PC-9 (cell line): ENCODE data around the gene DLD. TPM values are rescaled to one million over a fixed set of nuclear protein-coding genes. Genes with fewer than 3 reads are reported as not detected.

ENCODE experiments used
- BruUV-seq: library from RNA; stranded (reverse); fragments of 400-500 nt; replicated peaks from 2 replicates; lab custom pipeline; 2021; lab: Mats Ljungman, UMichigan
- CTCF ChIA-PET: fragments of 300-600 bp; sonication (Branson Sonifier 250); formaldehyde crosslinking; loops from one replicate; lab custom pipeline; 2022; ENCODE audit warnings: antibody characterized with exemption; lab: Charles Lee
- POLR2A ChIA-PET: fragments of 300-600 bp; sonication (Branson Sonifier 250); formaldehyde crosslinking; loops from one replicate; lab custom pipeline; 2022; ENCODE audit warnings: antibody characterized with exemption; ENCODE audit not compliant: unreplicated experiment; lab: Charles Lee
- DNase-seq, 2 experiments: peaks; one replicate each; pipeline versions ENCODE4 v3.0.0 to v3.0.0-alpha.2; 2015 to 2022; ENCODE audit warnings: mixed read lengths in 1 of 2
- H2AFZ ChIP-seq: fragments of 200-600 bp; sonication (generic); 2 replicates; pipeline ENCODE4 v1.8.1; 2017; ENCODE audit warnings: antibody characterized with exemption
- H3F3A ChIP-seq: fragments of 200-600 bp; sonication (generic); 2 replicates; pipeline ENCODE4 v1.8.1; 2017; ENCODE audit warnings: antibody characterized with exemption, mild to moderate bottlenecking, low read depth; ENCODE audit not compliant: insufficient read depth
- H3K27ac ChIP-seq: fragments of 200-600 bp; sonication (generic); 2 replicates; pipeline ENCODE4 v1.6.1; 2016; ENCODE audit warnings: mixed run types
- H3K27me3 ChIP-seq: fragments of 200-600 bp; sonication (generic); 2 replicates; pipeline ENCODE4 v1.6.1; 2016; ENCODE audit warnings: low read depth, mixed run types; ENCODE audit not compliant: insufficient read depth
- H3K36me3 ChIP-seq: fragments of 200-600 bp; sonication (generic); 2 replicates; pipeline ENCODE4 v1.6.1; 2016; ENCODE audit warnings: low read depth, mixed run types
- H3K4me1 ChIP-seq: fragments of 200-600 bp; sonication (generic); replicated peaks from 2 replicates; pipeline ENCODE4 v1.6.1; 2016; ENCODE audit warnings: mixed run types; ENCODE audit not compliant: insufficient read depth
- H3K4me2 ChIP-seq: fragments of 200-600 bp; sonication (generic); 2 replicates; pipeline ENCODE4 v1.6.1; 2017; ENCODE audit warnings: mixed run types
- H3K4me3 ChIP-seq: fragments of 200-600 bp; sonication (generic); 2 replicates; pipeline ENCODE4 v1.6.1; 2016; ENCODE audit warnings: mixed run types
- H3K79me2 ChIP-seq: fragments of 200-600 bp; sonication (generic); 2 replicates; pipeline ENCODE4 v1.6.1; 2017; ENCODE audit warnings: low read depth, mixed run types
- H3K9me2 ChIP-seq: fragments of 200-600 bp; sonication (generic); 2 replicates; pipeline ENCODE4 v1.8.1; 2017; ENCODE audit warnings: mild to moderate bottlenecking; ENCODE audit not compliant: insufficient read depth
- H3K9me3 ChIP-seq: fragments of 200-600 bp; sonication (generic); 2 replicates; pipeline ENCODE4 v1.8.1; 2016; ENCODE audit warnings: low read depth; ENCODE audit not compliant: insufficient read depth
- H4K20me1 ChIP-seq: fragments of 200-600 bp; sonication (generic); 2 replicates; pipeline ENCODE4 v1.8.1; 2017; ENCODE audit not compliant: insufficient read depth
- EZH2 ChIP-seq: fragments of 200-600 bp; sonication (generic); IDR thresholded peaks from 2 replicates; pipeline ENCODE4 v1.8.0; 2017; ENCODE audit warnings: antibody characterized with exemption, low read depth
- intact Hi-C: fragments of 100-400 bp; cut with micrococcal nuclease; formaldehyde crosslinking; loops from one replicate; pipeline ENCODE4 v1.10.0; 2022; ENCODE audit not compliant: unreplicated experiment
- total RNA-seq: library from RNA; stranded (reverse); gene quantifications from 2 replicates; pipeline ENCODE4 v1.2.3, GENCODE V29; 2021
- TF ChIP-seq, protein P1 (sequence below): fragments of 200-600 bp; sonication (generic); conservative IDR thresholded peaks from 2 replicates; pipeline ENCODE4 v1.6.1; 2017; ENCODE audit warnings: mixed run types, antibody characterized with exemption, mild to moderate bottlenecking, moderate library complexity

Gene DLD
- total RNA-seq, 1 experiment from 2014 or later, result 157 TPM

DNA sequence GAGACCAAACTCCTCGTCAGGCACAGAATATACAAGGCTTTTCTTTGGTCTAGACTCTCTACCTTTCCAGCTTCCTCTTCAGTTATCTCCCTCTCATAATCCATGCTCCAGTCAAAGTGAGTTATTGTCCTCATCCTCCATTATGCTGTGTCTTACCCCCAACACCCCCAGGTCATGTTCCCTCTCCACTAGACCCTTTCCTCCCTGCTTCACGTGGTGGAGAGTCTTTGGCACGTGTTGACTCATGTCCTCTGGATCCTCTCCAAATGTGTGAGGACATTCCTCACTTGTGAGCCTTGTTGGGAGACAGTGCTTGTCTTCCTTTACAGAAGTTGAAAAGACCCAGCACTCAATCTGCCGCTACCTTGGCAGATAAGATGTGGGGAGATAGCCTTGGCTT is 36.0 kb upstream of the DLD start:
- H3K79me2 ChIP-seq, result no peaks in the 10 kb centered on the region
- DNase-seq, result peak in 1 of 2 experiments; percentile 9
- H3K9me2 ChIP-seq, result no peaks in the 10 kb centered on the region; the same call in 1 of the 2 replicates
- H3K4me1 ChIP-seq, result no peaks in the 10 kb centered on the region
- no peaks in the 10 kb centered on the region for H3K36me3 ChIP-seq
- H3K27me3 ChIP-seq, result no peaks in the 10 kb centered on the region
- no peak overlapping the region for H3K4me2 ChIP-seq
- no peak overlapping the region for H2AFZ ChIP-seq
- no peaks in the 10 kb centered on the region for H3F3A ChIP-seq
- BruUV-seq, result no TSS peak
- no peak overlapping the region for H3K4me3 ChIP-seq
- no peak overlapping the region for H3K27ac ChIP-seq
- ChIA-PET CTCF (no interaction called here), POLR2A (no interaction called here)
- H3K9me3 ChIP-seq, result no peaks in the 10 kb centered on the region
- TF ChIP-seq, protein P1, sequence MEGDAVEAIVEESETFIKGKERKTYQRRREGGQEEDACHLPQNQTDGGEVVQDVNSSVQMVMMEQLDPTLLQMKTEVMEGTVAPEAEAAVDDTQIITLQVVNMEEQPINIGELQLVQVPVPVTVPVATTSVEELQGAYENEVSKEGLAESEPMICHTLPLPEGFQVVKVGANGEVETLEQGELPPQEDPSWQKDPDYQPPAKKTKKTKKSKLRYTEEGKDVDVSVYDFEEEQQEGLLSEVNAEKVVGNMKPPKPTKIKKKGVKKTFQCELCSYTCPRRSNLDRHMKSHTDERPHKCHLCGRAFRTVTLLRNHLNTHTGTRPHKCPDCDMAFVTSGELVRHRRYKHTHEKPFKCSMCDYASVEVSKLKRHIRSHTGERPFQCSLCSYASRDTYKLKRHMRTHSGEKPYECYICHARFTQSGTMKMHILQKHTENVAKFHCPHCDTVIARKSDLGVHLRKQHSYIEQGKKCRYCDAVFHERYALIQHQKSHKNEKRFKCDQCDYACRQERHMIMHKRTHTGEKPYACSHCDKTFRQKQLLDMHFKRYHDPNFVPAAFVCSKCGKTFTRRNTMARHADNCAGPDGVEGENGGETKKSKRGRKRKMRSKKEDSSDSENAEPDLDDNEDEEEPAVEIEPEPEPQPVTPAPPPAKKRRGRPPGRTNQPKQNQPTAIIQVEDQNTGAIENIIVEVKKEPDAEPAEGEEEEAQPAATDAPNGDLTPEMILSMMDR, result no peak
- TF ChIP-seq EZH2, result no peak
- intact Hi-C loops, result no loop called here
- no peaks in the 10 kb centered on the region for H4K20me1 ChIP-seq

DNA sequence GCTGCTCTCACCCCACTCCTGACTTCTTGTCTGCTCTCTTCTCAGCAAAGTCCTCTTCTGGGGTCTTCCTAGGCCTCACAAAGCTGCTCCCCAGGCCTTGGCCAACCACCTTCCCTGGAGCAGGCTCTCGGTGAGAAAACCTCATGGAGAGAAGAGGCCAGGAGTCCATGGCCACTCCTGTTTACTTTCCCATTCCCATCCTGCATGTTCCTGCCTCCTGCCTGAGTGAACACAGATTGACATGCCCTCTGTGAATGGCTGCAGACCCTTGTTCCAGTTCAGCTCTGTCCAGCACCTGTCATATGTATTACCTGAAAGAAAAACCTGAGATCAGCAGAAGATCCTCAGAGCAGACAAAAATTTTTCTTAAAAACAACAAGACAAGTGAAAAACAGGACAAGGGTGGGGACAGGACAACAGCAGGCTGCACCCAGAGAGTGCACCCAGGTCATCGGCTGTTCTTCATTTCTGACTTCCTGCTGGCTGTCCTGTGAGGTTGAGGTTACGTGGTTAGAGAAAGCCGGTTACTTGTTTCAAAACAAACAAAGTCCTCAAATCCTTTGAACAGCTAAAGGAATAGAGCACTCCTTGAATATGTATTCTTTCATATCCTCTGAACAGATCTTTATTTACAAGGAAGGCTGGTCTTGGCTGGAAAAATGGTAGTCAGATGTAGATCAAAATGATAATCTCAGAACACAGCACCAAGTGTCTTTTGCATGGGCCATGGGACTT is 34.0 kb upstream of the DLD start:
- BruUV-seq, result no TSS peak
- Histone ChIP-seq H4K20me1 (no peaks in the 10 kb centered on the region), H3K27ac (no peak overlapping the region), H3K4me2 (no peak overlapping the region), H3K79me2 (no peaks in the 10 kb centered on the region), H3K36me3 (no peaks in the 10 kb centered on the region), H3K4me3 (no peak overlapping the region), H3F3A (no peaks in the 10 kb centered on the region), H3K4me1 (no peaks in the 10 kb centered on the region), H2AFZ (no peak overlapping the region), H3K9me2 (no peaks in the 10 kb centered on the region; the same call in 1 of the 2 replicates), H3K27me3 (no peaks in the 10 kb centered on the region), H3K9me3 (no peaks in the 10 kb centered on the region)
- no peak for TF ChIP-seq EZH2
- no peak for DNase-seq
- intact Hi-C loops, result no loop called here
- POLR2A ChIA-PET, result no interaction called here
- CTCF ChIA-PET, result interaction anchor here (0.7 to 1.1 kb wide), 2 partner anchors 18 to 663 kb away, joined by 3 to 5 read pairs; no protein-coding TSS in a partner anchor

DNA sequence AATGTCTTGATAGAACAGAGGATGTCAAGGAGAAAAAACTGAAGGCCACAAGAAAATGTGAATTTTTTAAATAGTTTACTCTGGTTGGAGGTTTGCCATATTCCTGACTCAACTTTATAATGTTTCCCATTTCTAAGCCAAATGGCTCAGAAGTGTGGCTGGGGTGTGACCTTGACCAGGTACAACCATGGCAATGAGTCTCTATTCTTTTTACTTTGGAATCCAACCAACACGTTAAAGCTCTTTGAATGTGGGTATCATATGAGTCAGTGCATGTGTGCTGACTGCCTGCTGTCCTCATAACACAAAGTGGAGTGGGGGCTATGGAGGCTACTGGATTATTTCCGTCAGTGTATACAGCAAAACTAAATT is 33.5 kb upstream of the DLD start:
- Histone ChIP-seq H4K20me1 (no peaks in the 10 kb centered on the region), H3K9me2 (no peaks in the 10 kb centered on the region), H3K4me2 (no peak overlapping the region), H3K36me3 (no peaks in the 10 kb centered on the region), H3K27me3 (no peaks in the 10 kb centered on the region), H3K4me3 (no peak overlapping the region), H2AFZ (no peak overlapping the region), H3K79me2 (no peaks in the 10 kb centered on the region), H3K9me3 (no peaks in the 10 kb centered on the region), H3K4me1 (no peaks in the 10 kb centered on the region), H3F3A (no peaks in the 10 kb centered on the region), H3K27ac (no peak overlapping the region)
- intact Hi-C loops, result no loop called here
- TF ChIP-seq EZH2, result no peak
- TF ChIP-seq, protein P1, result no peak
- DNase-seq, result no peak
- ChIA-PET CTCF (interaction anchor here (1.1 kb wide), 1 partner anchor 663 kb away, joined by 3 read pairs; no protein-coding TSS in a partner anchor), POLR2A (no interaction called here)
- BruUV-seq, result no TSS peak
